ENCODE results near the gene PRSS1. TPM values are rescaled to one million over a fixed set of nuclear protein-coding genes. Genes with fewer than 3 reads are reported as not detected.
"Not testable (repeated sequence)": the region's sequence is repeated elsewhere in the genome, so short reads cannot be mapped to it uniquely, and the experiment has no call there.

PRSS1 gene
- total RNA-seq, 4 donors from 2014 or later: 1.0 TPM; not detected in 3

GRCh38 chr7:142739923-142740492 lies 9.3 kb upstream of the PRSS1 start:
- Histone ChIP-seq H3K27me3 (no peaks in the 10 kb centered on the region), H3K4me3 (no peak overlapping the region), H3K27ac (no peak overlapping the region), H3K4me1 (no peaks in the 10 kb centered on the region), H3K36me3 (no peaks in the 10 kb centered on the region), H3K9me3 (no peaks in the 10 kb centered on the region)
- DNase-seq: no peak
- TF ChIP-seq CTCF (IDR thresholded peaks at IDR 0.05) (no peak), POLR2A (IDR thresholded peaks at IDR 0.05) (no peak)
- intact Hi-C loops (cut with DNase I; ENCODE audit: low total_unique reads): no loop called here

GRCh38 chr7:142740786-142741185 lies 8.5 kb upstream of the PRSS1 start:
- DNase-seq: no peak
- Histone ChIP-seq H3K4me1 (no peaks in the 10 kb centered on the region), H3K36me3 (no peaks in the 10 kb centered on the region), H3K27ac (no peak overlapping the region), H3K27me3 (no peaks in the 10 kb centered on the region), H3K9me3 (no peaks in the 10 kb centered on the region), H3K4me3 (no peak overlapping the region)
- no peak for TF ChIP-seq POLR2A (IDR thresholded peaks at IDR 0.05)
- TF ChIP-seq CTCF (IDR thresholded peaks at IDR 0.05): no peak
- intact Hi-C loops (cut with DNase I; ENCODE audit: low total_unique reads): no loop called here

GRCh38 chr7:142741932-142742331 lies 7.3 kb upstream of the PRSS1 start:
- H3K4me3 ChIP-seq; H3K9me3 ChIP-seq; H3K27ac ChIP-seq; H3K4me1 ChIP-seq; H3K36me3 ChIP-seq; DNase-seq; intact Hi-C loops (cut with DNase I; ENCODE audit: low total_unique reads); H3K27me3 ChIP-seq: not testable (repeated sequence)

GRCh38 chr7:142745091-142745635 lies 4.1 kb upstream of the PRSS1 start:
- H3K4me1 ChIP-seq: no peaks in the 10 kb centered on the region
- DNase-seq: no peak
- no peaks in the 10 kb centered on the region for H3K27me3 ChIP-seq
- no peak overlapping the region for H3K4me3 ChIP-seq
- intact Hi-C loops (cut with DNase I; ENCODE audit: low total_unique reads): no loop called here
- no peak overlapping the region for H3K27ac ChIP-seq
- TF ChIP-seq POLR2A (IDR thresholded peaks at IDR 0.05) (no peak), CTCF (IDR thresholded peaks at IDR 0.05) (no peak)
- H3K9me3 ChIP-seq: no peaks in the 10 kb centered on the region
- no peaks in the 10 kb centered on the region for H3K36me3 ChIP-seq

- no peak overlapping the region for H3K27ac ChIP-seq
- H3K4me1 ChIP-seq: no peaks in the 10 kb centered on the region
- no peaks in the 10 kb centered on the region for H3K27me3 ChIP-seq
- TF ChIP-seq POLR2A (IDR thresholded peaks at IDR 0.05): no peak
- TF ChIP-seq CTCF (IDR thresholded peaks at IDR 0.05): no peak
- no peak overlapping the region for H3K4me3 ChIP-seq
- H3K9me3 ChIP-seq: no peaks in the 10 kb centered on the region
- intact Hi-C loops (cut with DNase I; ENCODE audit: low total_unique reads): no loop called here
- DNase-seq: no peak
- no peaks in the 10 kb centered on the region for H3K36me3 ChIP-seq
Observed at GRCh38 chr7:142745745-142746144, 3.5 kb upstream of the PRSS1 start.

- H3K4me1 ChIP-seq: no peaks in the 10 kb centered on the region
- no peaks in the 10 kb centered on the region for H3K9me3 ChIP-seq
- no peak for DNase-seq
- no peaks in the 10 kb centered on the region for H3K36me3 ChIP-seq
- H3K4me3 ChIP-seq: no peak overlapping the region
- no peak for TF ChIP-seq POLR2A (IDR thresholded peaks at IDR 0.05)
- no peak for TF ChIP-seq CTCF (IDR thresholded peaks at IDR 0.05)
- H3K27ac ChIP-seq: no peak overlapping the region
- no peaks in the 10 kb centered on the region for H3K27me3 ChIP-seq
- intact Hi-C loops (cut with DNase I; ENCODE audit: low total_unique reads): no loop called here
Observed at GRCh38 chr7:142746264-142746663, 3.0 kb upstream of the PRSS1 start.

- DNase-seq; H3K27ac ChIP-seq; H3K36me3 ChIP-seq; H3K27me3 ChIP-seq; intact Hi-C loops (cut with DNase I; ENCODE audit: low total_unique reads); H3K4me1 ChIP-seq; H3K4me3 ChIP-seq; H3K9me3 ChIP-seq: not testable (repeated sequence)
Observed at GRCh38 chr7:142748410-142748809, 862 bp upstream of the PRSS1 start.

All from uterus (tissue), 4 donors.